ENCODE data around the gene DAPL1.

DAPL1 gene, protein sequence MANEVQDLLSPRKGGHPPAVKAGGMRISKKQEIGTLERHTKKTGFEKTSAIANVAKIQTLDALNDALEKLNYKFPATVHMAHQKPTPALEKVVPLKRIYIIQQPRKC

DNA sequence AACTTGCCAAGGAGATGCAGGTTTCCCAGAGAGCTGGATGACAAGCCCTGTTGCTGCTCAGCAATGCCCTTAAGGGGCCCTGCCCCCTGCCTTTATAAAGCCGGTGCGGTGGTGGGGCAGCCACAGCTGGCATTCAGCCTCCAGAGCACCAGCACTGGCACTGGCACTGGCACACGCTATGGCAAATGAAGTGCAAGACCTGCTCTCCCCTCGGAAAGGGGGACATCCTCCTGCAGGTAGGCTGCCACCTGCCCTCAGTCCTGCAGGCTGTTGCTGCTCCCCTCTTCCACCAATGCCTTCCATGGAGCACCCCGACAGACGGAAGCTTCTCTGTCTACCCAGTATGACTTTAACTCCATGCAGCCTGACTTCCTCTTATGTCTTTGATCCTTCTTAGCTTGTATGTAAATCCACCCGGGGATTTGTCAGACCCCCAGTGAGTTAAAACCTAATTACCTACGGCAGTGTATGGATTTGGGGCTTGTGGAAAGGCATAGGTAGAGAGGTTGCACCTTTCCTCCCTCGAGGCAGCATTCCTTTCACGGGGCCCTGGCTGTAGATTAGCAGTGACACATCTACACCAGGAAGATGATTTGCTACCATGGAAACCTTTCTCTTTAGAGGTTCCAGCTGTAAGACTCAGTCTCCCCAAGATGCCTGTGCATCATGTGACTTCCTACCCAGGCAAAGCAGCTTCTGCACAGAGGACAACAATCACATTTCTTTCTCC, at the start of gene DAPL1:
Gene DAPL1, plus strand, starts transcription at position 123 of the 730 bp plus-strand sequence. Its CDS starts 56 bp downstream, at position 179.
- DNase-seq (ENCODE audit: low read depth in 1 of 2, low spot score in 1 of 2) = no peak

DNA sequence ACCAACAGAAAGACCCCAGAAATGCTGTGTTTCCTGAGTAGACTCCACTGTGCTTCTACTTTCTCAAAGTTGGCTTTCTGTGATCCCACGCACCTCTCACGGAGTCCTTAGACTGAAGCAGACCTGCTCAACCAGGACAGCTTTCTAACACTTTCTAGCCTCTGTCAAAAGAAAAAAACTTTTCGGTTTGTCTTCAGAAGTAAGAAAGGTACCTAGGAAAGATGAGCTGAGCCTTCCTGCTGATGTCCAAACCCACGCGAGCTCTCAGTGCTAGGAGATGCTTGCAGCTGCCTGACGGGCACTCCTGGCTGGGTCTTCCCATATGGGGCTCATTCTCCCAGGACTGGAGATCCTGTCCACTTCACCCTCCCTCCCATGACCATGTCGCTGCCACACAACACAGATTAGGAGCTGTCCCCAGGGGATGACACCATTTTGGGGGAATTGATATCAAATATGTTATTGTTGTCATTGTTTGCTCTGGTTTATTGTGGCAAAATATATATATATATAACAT, 49.2 kb upstream of the DAPL1 start:
- no peak for DNase-seq (ENCODE audit: low read depth in 1 of 2, low spot score in 1 of 2)

DNA sequence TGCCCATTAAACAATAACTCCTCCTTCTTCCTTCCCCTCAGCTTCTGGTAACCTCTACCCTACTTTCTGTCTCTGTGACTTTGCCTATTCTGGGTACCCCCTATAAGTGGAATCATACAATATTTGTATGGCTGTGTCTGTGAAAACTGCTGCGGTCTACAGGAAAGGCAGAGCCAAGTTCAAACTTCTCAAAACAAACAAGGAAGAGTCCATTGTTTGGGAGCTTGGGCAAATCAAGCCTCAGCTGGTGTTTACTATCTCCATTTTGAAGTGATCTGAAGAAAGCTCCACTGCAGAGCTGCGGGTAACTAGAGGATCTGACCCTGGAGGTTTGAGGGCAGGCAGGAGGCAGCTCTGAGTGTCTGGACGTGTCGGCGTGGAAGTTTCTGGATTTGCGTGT, 48.6 kb upstream of the DAPL1 start:
- DNase-seq (ENCODE audit: low read depth in 1 of 2, low spot score in 1 of 2) = no peak

DNA sequence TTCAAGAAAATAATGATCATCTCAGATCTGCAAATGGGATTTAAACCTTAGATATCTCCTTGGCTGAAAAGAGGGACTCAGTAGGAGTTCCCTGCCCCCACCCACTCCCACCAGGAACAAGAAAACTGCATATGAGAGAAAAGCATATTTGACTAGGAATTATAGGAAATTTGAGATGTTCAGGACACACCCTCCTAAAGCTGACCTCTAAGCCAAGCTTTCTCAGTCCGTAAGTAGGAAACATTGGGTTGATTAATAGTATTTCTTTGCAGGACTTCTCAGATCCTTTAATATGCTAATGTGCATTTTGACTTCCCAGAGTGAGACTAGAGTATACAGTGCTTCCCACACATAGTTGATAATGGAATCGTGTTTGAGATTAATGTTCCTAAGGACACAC, 47.8 kb upstream of the DAPL1 start:
- no peak for DNase-seq (ENCODE audit: low read depth in 1 of 2, low spot score in 1 of 2)

DNA sequence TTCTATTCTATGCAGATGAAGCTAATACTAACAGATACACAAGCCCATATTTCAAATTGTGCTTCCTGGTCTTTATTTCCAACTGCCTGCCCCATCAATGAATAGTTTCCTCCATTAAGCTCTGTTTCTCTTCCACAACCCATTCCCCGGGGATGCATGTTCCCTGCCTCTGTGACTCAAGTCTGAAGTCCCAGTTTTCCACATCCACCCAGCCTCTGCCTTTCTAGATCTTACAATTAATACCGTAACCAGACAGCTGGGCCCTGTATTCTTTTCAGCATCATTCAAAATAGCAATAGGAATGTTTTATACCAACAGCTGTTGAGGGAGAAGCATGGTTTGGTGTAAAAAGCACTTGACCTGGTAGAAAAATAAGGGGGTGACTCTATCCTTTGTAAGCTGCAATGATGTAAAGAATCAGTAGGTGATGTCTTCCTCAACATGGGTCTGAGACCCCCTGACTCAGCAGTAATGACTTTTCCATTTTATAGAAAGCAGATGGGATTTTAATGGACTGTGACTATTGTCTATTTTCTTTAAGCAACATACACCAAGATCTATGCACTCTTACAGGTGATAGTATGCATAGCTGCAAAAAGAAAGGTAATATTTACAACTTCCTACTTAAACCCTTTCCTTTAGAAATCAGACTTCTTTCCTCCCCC, 46.1 kb upstream of the DAPL1 start:
- no peak for DNase-seq (ENCODE audit: low read depth in 1 of 2, low spot score in 1 of 2)

DNA sequence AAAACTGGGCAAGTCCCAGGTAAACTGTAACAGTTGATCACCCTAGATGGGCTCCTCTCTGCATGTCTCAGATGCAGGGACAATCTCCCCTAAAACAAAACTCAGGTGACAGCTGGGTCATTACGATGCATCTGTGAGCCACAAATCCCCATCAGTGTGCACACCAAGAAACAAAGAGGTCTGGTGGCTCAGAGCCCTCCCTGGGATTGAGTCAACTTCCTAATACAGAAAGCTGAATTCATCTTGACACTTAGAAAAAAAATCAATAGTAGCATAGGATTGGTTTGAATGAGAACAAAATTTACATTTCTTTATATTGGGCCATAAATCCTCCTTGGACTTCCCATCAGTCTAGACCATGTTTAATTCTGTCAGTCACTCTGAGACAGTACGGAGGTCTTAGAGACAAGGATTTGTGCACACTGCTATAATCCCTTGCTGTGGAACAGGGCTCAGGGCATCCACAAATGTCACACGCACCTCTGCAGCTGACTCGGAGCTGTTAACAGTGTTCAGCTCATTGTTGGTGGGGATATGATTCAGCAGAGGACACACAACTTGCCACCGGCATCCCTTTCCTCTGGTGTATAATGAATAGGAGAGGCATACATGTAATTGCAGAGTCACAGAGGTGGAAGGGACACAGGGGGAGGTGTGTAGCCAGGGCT, 44.5 kb upstream of the DAPL1 start:
- no peak for DNase-seq (ENCODE audit: low read depth in 1 of 2, low spot score in 1 of 2)

GRCh38 chr2:158753641-158754611, 41.2 kb upstream of the DAPL1 start:
- DNase-seq (ENCODE audit: low read depth in 1 of 2, low spot score in 1 of 2) = peak in 1 of 2 donors; percentile 30

DNA sequence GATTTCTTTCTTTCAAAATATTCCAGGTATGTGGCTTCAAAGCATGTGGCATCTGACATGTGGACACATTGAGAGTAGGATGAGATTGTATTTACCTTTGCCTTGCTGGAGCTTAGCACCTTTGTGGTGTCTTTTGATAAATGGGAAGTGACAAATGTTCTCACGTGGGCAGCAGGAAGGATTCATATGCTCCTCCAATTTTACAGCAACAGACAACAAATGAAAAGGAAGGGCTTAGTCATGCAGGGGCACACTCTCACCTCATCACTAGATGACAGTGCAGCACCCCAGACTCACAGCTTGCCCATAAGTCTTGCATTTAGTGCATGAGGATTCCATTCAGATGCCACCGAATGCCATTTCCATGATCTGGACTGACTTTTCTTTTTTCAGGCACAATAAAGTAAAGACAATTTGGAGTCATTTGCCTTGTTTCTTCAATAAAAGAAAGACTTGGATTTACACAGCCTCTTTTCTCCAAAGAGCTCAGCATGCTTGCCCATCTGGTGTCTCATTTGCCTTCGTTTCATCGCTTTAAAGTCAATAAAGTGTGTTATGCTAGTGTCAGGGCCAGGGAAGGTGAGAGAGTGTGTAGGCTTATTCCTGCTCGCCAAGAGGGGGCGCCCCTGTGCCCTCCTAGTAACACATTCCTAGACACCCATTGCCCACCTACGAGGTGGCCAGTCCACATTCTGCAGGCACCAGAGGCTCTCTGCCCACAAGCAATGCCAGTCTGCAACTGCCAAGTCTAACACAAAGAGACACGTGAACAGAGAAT, 39.6 kb upstream of the DAPL1 start:
- no peak for DNase-seq (ENCODE audit: low read depth in 1 of 2, low spot score in 1 of 2)

DNA sequence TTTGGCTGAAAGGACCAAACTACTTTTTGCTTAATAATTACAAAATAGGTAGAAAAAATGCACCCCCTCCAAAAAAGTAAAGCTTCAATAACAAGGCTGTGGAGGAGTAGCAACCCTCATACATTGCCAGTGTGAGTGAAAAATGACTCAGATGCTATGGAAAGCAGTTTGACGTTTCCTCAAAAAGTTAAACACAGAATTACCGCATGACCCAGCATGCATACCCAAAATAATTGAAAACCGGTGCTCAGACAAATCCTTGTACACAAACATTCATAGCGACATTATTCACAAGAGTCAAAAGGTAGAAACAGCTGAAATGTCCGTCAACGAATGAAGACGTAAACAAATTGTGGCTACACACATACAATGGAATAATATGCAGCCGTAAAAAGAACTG, 38.8 kb upstream of the DAPL1 start:
- no peak for DNase-seq (ENCODE audit: low read depth in 1 of 2, low spot score in 1 of 2)

GRCh38 chr2:158756976-158757375, 38.1 kb upstream of the DAPL1 start:
- no peak for DNase-seq (ENCODE audit: low read depth in 1 of 2, low spot score in 1 of 2)

- DNase-seq (ENCODE audit: low read depth in 1 of 2, low spot score in 1 of 2) = no peak
Measured at GRCh38 chr2:158760887-158761286, 34.2 kb upstream of the DAPL1 start.

GRCh38 chr2:158761621-158762020, 33.5 kb upstream of the DAPL1 start:
- DNase-seq (ENCODE audit: low read depth in 1 of 2, low spot score in 1 of 2) = no peak

GRCh38 chr2:158762336-158762735, 32.8 kb upstream of the DAPL1 start:
- DNase-seq (ENCODE audit: low read depth in 1 of 2, low spot score in 1 of 2) = no peak

GRCh38 chr2:158766524-158766923, 28.6 kb upstream of the DAPL1 start:
- no peak for DNase-seq (ENCODE audit: low read depth in 1 of 2, low spot score in 1 of 2)

DNA sequence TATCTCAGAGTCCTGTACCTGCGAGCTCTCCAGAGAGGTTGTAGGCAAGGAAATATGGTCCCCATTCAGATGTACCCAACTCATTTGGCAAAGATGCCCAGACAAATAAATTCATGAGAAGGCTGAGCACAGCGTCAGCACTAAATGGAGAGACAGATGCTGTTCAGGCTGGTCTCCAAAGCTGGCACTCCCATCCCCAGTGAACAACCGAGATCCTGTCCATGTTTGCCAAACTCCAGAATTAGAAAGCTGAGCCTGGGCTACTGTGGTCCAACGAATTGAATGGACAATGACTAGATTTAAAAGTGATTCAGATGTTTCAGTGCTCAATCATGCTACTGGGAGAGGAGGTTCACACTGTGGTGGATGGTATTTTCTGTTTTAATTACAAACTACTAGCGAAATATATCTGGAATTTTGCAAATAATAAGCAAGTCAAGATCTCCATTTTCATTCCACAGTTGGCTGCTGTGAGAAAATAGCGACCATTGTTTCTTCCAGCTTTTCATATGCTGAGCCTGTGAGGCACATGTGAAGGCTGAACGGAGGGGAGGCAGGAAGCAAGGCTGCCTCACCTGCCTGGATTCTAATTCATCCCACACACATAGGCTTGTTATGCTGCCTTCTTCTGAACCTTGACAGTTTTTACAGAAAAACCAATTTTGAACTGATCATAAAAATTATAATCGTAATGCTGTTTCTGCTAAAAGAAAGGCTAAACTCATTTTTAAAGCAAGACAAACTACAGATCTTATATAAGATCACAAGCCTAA, 22.6 kb upstream of the DAPL1 start:
- no peak for DNase-seq (ENCODE audit: low read depth in 1 of 2, low spot score in 1 of 2)

DNA sequence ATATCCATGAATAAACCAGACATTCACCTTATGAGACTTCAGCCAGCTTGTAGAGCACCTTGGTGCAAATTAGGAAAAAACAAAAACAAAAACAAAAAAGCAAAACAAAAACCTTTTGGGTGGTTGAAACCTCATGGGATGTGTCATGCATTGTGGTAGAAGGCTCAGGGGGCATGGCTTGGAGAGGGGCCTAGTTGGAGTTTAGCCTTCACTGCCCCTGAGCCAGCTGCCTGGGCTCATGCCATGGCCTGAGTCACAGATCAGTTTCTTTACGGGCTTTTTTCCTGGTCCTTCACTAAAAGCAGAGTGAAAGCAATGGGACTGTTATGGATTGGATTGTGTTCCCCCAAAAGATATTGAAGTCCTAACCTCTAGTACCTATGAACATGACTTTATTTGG, 22.0 kb upstream of the DAPL1 start:
- no peak for DNase-seq (ENCODE audit: low read depth in 1 of 2, low spot score in 1 of 2)

GRCh38 chr2:158774681-158775080, 20.4 kb upstream of the DAPL1 start:
- no peak for DNase-seq (ENCODE audit: low read depth in 1 of 2, low spot score in 1 of 2)

GRCh38 chr2:158775273-158776027, 19.7 kb upstream of the DAPL1 start:
- no peak for DNase-seq (ENCODE audit: low read depth in 1 of 2, low spot score in 1 of 2)
